HG03442 (cell line): ENCODE data around the gene ELMO1.

Experiments used
- ATAC-seq: cut with Tn5 transposase; IDR thresholded peaks from one replicate; pipeline ENCODE4 v1.9.1; 2021; ENCODE audit warnings: mild to moderate bottlenecking, moderate library complexity; ENCODE audit not compliant: unreplicated experiment

The ELMO1 gene

GRCh38 chr7:37448636-37449361 is at the start of gene ELMO1:
ELMO1 (minus strand) TSS chr7:37448864; CDS start chr7:37342690, 106,174 bp downstream.
- ATAC-seq: peak; percentile 96

GRCh38 chr7:37497576-37497975 is 48.9 kb upstream of the ELMO1 start:
- no peak for ATAC-seq

DNA sequence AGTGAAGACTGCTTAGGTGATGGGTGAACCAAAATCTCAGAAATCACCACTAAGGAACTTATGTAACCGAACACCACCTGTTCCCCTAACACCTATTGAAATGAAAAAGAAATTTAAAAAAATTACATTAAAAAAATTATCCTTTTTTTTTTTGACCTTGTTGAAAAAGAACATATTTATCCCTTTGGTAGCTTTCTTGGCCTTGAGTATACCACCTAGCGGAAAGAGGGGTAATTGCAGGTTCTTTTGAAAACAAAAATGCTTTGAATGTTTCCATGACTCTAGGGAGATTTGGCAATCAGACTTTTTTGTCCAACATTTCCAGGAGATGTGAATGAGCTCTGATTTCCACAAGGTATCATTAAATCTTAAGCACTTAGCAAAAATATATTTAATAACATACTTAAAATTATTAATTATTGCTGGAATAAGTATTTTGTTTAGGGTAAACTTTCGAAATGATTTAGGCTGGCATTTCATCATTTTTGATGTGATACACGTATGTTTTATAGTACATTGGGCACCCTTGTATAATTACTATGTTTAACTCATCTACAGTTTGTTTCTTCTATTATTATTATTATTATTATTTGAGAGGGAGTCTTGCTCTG is 47.0 kb upstream of the ELMO1 start:
- no peak for ATAC-seq

DNA sequence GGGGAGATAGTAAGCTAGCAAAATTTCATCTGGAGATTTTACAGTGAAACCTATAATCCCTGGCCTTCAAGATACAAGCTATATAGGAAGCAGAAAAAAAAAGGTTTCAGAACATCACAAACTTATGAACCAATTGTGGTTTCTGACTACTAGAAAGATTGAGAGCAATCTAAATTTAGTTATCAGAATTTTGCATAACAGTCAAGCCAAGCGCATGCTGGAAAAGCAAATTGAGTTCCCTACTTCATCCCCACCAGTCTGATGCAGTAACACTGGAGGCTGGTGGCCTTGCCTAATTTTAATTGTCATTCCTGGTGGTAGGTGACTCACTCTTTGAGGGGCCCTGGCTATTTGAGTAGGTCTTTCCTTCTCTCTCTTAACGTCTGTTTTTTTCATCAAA is 46.3 kb upstream of the ELMO1 start:
- no peak for ATAC-seq

GRCh38 chr7:37493810-37494209 is 45.1 kb upstream of the ELMO1 start:
- no peak for ATAC-seq

DNA sequence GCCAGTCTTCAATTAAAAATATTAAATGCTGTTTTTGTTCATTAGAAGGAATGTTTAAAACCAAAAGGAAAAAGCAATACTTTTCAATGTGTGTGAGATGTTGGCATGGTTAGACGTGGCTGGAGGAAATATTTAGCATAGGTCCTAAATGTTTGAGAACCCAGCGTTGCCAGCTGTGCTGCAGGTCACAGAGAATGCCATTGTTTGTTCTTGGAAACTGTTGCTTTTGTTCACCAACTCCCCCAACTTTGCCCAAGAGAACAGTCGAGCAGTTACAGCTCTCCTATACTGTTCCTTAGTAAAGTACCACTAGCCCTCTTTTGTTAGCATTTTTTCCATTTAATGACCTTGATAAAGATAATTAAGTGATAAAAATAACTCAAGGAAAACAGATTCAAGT is 44.5 kb upstream of the ELMO1 start:
- ATAC-seq: no peak

- no peak for ATAC-seq
Measured at GRCh38 chr7:37491919-37492694, 43.4 kb upstream of the ELMO1 start.

DNA sequence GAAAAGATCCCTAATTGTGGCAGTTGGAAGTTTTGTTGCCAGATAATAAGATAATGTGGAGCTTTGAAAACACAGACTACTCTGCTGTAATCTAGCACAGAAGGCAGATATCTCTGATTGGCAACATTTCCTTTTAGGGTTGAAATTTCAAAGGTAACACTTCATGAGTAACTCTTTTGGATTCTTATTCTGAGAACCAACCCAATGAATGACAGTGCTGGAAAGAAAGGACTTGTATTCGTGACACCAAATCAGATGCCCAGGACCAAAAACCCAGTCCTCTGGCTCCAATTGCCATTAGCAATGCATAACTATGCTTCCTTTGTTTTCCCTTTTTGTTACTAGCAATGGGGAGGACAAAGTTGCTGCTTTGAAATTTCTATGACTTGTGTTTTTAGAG is 41.0 kb upstream of the ELMO1 start:
- no peak for ATAC-seq

- ATAC-seq: no peak
Measured at GRCh38 chr7:37488163-37488764, 39.6 kb upstream of the ELMO1 start.

GRCh38 chr7:37484426-37485073 is 35.9 kb upstream of the ELMO1 start:
- no peak for ATAC-seq

DNA sequence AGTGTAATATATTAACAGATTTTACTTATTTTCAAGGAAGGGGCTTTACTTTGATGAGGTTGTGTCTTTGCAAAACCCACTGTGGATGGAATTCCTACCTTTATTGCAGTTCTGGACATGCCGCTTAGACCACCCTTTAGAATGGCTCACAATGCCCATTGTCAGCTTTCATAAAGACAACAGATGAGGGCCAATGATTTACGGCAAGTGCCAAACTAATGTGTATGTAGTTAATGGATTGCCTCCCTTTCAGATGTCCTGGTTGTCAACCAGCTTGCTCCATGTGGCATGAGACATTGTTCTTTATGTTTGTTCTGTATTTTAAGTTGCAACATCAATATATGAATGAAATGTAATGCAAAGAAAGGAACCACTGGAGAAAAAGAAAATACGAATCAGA is 35.0 kb upstream of the ELMO1 start:
- no peak for ATAC-seq

DNA sequence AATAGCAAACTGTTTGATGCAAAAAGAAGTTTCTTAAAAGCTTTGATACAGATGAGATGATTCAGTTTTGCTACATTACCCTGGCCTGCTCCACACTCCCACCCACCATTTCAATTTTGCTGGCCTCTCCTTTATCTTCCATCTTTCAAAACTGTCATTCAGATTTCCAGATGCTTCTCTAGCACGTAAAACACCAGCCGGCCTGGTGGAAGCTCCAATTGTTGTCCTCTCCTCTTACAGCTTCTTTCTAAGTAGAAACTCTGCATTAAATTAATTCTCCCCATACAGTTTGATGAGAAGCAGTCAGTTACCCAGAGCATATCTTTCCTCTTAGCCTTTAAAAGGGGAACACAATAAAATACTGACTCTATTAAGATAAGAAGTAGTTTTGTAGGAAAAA is 34.3 kb upstream of the ELMO1 start:
- no peak for ATAC-seq

- ATAC-seq: no peak
Measured at GRCh38 chr7:37482505-37482904, 33.8 kb upstream of the ELMO1 start.

- ATAC-seq: no peak
Measured at GRCh38 chr7:37481722-37482288, 33.1 kb upstream of the ELMO1 start.

DNA sequence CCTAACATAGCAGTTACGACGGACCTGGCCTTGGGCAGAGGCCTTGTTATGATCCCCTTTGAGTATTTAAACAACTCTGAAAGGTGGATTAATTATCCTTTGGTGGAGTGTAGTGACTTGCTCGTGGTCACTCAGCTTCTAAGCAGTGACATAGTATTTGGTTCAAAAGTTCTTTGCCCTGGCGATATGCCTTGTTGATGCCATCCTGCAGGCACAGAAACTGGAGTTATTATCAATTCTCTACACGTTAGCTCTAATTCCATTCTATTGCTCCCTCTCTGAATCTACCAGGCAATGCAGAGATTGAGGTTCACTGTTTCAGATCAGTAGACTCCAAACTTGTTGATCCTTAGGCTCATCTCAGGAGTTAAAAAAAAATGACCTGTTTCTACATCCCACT is 32.5 kb upstream of the ELMO1 start:
- ATAC-seq: no peak

DNA sequence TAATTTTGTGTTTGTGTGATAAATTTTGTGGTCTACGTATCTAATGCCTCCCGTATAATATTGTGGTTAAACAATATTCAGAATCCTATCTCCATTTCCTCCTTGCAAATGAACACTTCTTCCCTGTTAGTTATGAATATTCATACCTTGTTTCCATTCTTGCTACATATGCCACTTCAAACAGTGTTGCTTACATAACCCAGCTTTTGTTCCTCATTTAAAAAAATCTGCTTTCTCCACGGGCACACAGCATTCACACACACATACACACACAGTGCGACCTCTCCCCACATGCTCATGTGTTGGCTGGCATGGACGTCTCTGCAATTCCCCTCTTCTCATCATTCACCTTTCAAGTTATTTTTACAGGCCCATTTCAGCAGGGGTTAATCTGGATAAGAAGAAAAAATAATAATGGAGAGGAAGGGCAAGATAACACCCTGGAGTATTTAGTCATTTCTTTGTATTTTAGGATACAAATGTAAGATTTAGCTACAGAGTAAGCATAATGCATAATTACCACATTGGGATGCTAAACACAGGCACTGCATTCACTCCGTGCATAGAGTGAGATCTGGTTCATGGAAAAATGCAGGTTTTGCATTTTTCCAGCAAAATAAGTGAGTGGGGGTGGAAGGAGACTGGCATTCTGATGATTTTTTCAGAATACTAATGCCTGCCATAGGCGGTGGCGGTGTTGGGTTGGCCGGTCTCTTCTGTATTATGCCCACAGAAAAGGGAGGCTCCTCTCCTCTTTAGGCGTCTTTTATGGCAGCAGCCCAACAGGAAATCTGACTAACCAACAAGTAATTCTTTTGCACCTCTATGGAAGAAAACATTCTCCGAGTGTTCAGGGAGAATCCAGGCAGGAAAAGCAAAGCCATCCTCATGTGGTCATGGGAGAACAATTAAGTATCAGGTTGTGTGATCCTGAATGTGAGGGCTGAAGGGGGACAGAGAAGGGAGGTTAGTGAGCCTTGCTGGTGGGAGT is 31.7 kb upstream of the ELMO1 start:
- no peak for ATAC-seq

GRCh38 chr7:37476881-37477450 is 28.3 kb upstream of the ELMO1 start:
- ATAC-seq: no peak

DNA sequence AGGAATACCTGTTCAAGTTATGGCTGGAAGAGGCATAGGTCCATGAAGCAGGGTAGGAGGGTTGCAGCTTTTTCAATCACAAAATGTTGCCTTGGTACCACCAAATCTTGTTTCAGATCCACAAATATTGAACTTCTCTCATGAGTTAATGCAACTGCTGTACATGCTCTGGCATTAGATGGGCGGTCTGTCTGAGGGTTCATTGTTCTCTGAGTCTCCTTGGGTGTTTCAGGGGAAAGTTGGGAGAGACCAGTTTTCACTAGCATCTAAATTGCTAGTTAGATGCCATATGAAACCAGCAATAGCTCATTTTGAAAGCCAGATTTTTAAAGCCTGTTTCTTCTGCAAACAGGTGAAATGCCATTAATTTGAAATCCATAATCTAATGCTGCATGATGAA is 27.8 kb upstream of the ELMO1 start:
- ATAC-seq: no peak

GRCh38 chr7:37475646-37476045 is 27.0 kb upstream of the ELMO1 start:
- no peak for ATAC-seq
